Measurements from ENCODE around the gene KCNQ1. TPM values are rescaled to one million over a fixed set of nuclear protein-coding genes. Genes with fewer than 3 reads are reported as not detected.

The KCNQ1 gene
- total RNA-seq, 1 experiment from 2014 or later = 2.3 TPM

- Histone ChIP-seq H3K4me1 (ENCODE audit: insufficient read depth, low read length) (no peaks in the 10 kb centered on the region), H4K20me1 (ENCODE audit: control insufficient read depth, insufficient read depth, insufficient read length) (no peaks in the 10 kb centered on the region), H2BK20ac (ENCODE audit: low read depth, low read length, poor library complexity, severe bottlenecking) (no peak overlapping the region), H3K18ac (ENCODE audit: insufficient read length, low read depth, low read length) (no peak overlapping the region), H3K23ac (ENCODE audit: insufficient read length, low read depth, low read length) (no peak overlapping the region), H3K14ac (ENCODE audit: insufficient read depth, low read length) (no peak overlapping the region), H3K27ac (ENCODE audit: insufficient read length, low read depth, low read length) (no peak overlapping the region), H3K56ac (ENCODE audit: insufficient read length, low read depth, low read length) (no peak overlapping the region), H2BK12ac (ENCODE audit: insufficient read length, low read depth, low read length) (no peak overlapping the region), H3K9me3 (ENCODE audit: control insufficient read depth, low read depth, low read length) (no peaks in the 10 kb centered on the region), H4K8ac (replicated peaks; ENCODE audit: insufficient read length, low read depth, low read length) (no peak overlapping the region), H2BK5ac (ENCODE audit: insufficient read length, low read length) (no peak overlapping the region), H2AK5ac (ENCODE audit: insufficient read length, low read length) (no peak overlapping the region), H4K5ac (ENCODE audit: insufficient read length, low read depth, low read length) (no peak overlapping the region), H2AFZ (ENCODE audit: low read length) (no peak overlapping the region), H3K4me2 (ENCODE audit: insufficient read depth, insufficient read length, low read length) (no peak overlapping the region), H3K23me2 (ENCODE audit: insufficient read length, low read depth, low read length, poor library complexity, severe bottlenecking) (no peaks in the 10 kb centered on the region), H3T11ph (ENCODE audit: low read length) (no peak overlapping the region), H3K4ac (ENCODE audit: low read depth, low read length) (no peak overlapping the region), H4K91ac (ENCODE audit: insufficient read length, low read depth, low read length) (no peak overlapping the region), H3K79me2 (ENCODE audit: insufficient read depth, low read length) (no peaks in the 10 kb centered on the region), H2BK120ac (ENCODE audit: low read depth, low read length, poor library complexity, severe bottlenecking) (no peak overlapping the region), H3K27me3 (ENCODE audit: insufficient read depth, low read length) (no peaks in the 10 kb centered on the region), H2BK15ac (ENCODE audit: low read depth, low read length) (no peak overlapping the region), H3K9ac (ENCODE audit: extremely low read depth, insufficient read length, low read length) (no peak overlapping the region), H3K79me1 (ENCODE audit: insufficient read depth, low read depth, low read length, poor library complexity, severe bottlenecking) (no peaks in the 10 kb centered on the region)
- no CpG with 5 or more reads among the region's 9 CpGs for WGBS (ENCODE audit: extremely low coverage, insufficient read length, low lambda C conversion rate)
- no peak overlapping the region for H3K4me3 Mint-ChIP-seq
- no peak for DNase-seq
- H3K27me3 Mint-ChIP-seq (ENCODE audit: low read depth) = peaks cover 9% of the 10 kb centered on the region
- H3K4me1 Mint-ChIP-seq = no peaks in the 10 kb centered on the region
- no peak for TF ChIP-seq CTCF (conservative IDR thresholded peaks at IDR 0.05)
- no peaks in the 10 kb centered on the region for H3K36me3 Mint-ChIP-seq (ENCODE audit: insufficient read depth in 1 of 3, low read depth in 3 of 3)
- H3K9me3 Mint-ChIP-seq = no peaks in the 10 kb centered on the region; a peak in 1 of 5 replicates
- H3K27ac Mint-ChIP-seq = no peak overlapping the region
Observed at GRCh38 chr11:2410616-2411015, 34.2 kb upstream of the KCNQ1 start.

Data from H9 (cell line).